Mammary epithelial cell (primary cell): ENCODE measurements around the gene CCT3.

Experiments used
- CTCF ChIP-seq, 2 donors: IDR thresholded peaks in 1 of 2; conservative IDR thresholded peaks in 1 of 2; 2 replicates each; pipeline ENCODE4 v1.5.1; 2011 to 2012; ENCODE audit warnings: inconsistent platforms in 2 of 2, low read length in 2 of 2, mild to moderate bottlenecking in 2 of 2, control low read depth in 1 of 2, low read depth in 1 of 2; ENCODE audit not compliant: insufficient read depth in 1 of 2; ENCODE audit errors: extremely low read depth in 1 of 2
- EZH2 ChIP-seq: IDR thresholded peaks from 2 replicates; pipeline ENCODE4 v1.6.1; 2012; ENCODE audit warnings: low read length, inconsistent platforms, borderline replicate concordance

- TF ChIP-seq CTCF (conservative IDR thresholded peaks at IDR 0.05 in 1 of 2, IDR thresholded peaks at IDR 0.05 in 1 of 2; ENCODE audit: extremely low read depth in 1 of 2, insufficient read depth in 1 of 2, low read depth in 1 of 2, low read length in 2 of 2): no peak
- TF ChIP-seq EZH2: no peak
Measured at GRCh38 chr1:156373546-156373945, 35.5 kb upstream of the CCT3 start.
